SK-N-MC (cell line): ENCODE measurements around the gene KAT14.

Experiments used
- EZH2 ChIP-seq: fragments of 200-600 bp; sonication (generic); IDR thresholded peaks from one replicate; pipeline ENCODE4 v1.6.1; 2017; ENCODE audit warnings: antibody characterized with exemption
- FOXP2 ChIP-seq: optimal IDR thresholded peaks from 2 replicates; pipeline ENCODE3; 2011; ENCODE audit warnings: mild to moderate bottlenecking, moderate library complexity; ENCODE audit not compliant: insufficient read depth; ENCODE audit errors: extremely low read length, control extremely low read depth
- POLR2AphosphoS5 ChIP-seq: IDR thresholded peaks from 2 replicates; pipeline ENCODE4 v1.6.1; 2012; ENCODE audit warnings: mild to moderate bottlenecking, low read depth, low read length, borderline replicate concordance

GRCh38 chr20:18176318-18176785 is 38.7 kb downstream of the KAT14 start:
- TF ChIP-seq EZH2: no peak
- no peak for TF ChIP-seq POLR2AphosphoS5
- TF ChIP-seq FOXP2: no peak
